NCI-H2196 treated with DMSO at 0.1 percent for 48 hours (cell line): ENCODE measurements around the gene MAN1A1.

Source experiments
- DNase-seq: peaks from one replicate; lab custom pipeline; 2025; ENCODE audit not compliant: unreplicated experiment; lab: John Stamatoyannopoulos, UW

Gene MAN1A1

DNA sequence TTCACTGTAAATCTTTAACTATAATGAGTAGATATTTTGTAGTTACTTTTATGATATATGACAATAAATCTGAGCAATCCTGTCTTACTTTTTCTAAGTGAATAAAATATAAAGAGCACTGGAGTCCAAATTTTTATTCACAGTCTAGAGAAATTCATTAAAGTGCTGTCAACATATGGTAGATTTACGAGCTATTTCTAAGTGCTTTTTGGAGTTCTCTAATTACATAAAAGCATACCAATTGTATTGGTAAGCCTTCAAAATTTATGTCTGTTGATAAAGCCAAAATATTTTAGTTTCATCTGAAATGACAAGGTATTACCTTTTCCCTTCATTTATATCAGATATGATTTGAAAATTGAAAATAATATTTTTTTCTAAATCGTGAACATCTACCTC is 75.4 kb downstream of the MAN1A1 start:
- DNase-seq = no peak

DNA sequence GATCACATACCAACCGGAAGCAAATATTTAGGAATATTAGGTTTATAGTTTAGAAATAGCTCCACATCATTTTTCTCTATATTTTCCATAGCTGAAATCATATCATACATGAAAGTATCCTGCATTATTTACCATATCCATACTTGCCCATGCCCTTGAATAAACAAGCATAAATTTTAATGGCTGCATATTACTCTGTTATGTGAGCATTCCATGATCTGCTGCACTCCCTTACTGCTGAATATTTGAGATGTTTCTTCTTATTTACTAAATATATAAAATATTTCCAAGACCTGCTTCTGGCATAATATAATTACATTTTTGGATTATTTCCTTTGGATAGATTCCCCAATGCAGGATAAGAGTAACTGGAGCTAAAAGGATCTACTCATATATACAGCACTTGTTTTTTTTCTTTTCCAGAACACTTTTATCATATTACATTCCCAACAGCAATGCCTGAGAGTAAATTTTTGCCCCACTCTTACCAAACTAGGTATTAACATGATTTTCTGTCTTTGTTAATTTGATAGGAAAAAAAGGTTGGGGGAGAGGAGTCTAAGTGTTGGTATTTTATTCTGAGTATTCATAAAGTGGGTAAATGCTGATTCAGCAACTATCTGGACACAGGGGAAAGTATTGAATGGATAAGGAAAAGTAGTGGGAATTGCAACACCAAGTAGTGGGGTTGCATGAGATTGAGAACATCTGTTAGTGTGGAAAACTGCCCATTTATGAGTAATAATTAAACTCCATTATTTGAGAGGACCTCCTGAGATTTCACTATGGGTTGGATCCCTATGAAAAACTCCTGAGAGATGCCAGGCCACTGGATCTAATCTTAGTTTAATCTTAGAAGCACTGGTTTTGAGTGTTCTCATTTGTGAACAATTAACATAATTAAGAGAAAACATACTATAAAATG is 76.0 kb downstream of the MAN1A1 start:
- no peak for DNase-seq

DNA sequence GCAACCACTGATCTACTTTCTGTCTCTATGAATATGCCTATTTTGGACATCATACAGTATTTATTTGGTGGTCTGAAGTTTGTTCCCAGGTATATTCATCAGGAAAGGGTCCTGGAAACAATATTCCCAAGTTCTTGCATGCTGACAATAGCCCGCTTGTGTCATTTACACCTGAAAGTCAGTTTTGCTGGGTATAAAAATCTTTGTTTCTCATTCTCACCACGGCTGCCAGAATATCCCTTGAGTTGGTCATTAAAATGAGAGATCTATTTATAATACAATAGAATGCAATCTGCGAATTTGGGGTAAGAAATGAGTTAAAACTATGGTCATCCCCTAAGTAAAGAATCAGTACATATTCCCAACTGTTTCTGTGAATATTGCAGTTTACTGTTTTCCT is 79.0 kb downstream of the MAN1A1 start:
- no peak for DNase-seq

DNA sequence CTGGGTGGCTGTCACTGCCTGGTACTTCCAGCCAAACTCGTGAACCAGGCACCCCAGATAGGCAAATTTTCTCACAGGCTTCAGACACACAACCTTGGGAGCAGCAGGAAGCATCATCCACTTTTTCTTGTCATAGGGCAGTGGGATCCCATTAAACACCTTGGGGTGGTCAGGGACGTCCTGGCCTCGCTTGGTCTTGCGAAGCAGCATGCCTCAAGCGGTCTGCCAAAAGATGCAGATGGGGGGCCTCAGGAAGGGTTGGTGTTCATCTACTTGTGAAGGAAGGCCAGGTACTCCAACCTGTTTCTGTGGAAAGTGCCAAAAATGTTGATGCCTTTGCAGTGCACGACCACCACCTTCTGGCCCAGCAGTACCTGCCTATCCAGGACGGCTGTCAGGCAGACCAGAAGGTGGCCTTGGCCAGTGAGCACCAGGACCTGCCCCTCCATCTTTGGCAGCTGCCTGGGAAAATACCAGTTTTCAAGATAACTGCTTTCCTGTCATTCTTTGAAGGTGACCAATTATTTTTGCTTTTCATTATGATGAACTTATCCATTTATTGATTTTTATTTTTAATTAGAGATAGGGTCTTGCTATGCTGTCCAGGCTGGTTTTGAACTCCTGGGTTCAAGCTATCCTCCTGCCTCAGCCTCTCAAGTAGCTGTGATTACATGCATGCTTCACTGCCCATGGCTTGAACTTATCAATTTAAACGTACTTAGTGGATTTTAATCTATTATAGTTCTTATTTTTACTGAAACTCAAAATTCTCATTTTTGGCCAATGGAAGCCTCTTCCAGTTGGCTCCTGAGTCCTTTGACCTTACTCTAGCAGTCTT is 80.1 kb downstream of the MAN1A1 start:
- DNase-seq = no peak

DNA sequence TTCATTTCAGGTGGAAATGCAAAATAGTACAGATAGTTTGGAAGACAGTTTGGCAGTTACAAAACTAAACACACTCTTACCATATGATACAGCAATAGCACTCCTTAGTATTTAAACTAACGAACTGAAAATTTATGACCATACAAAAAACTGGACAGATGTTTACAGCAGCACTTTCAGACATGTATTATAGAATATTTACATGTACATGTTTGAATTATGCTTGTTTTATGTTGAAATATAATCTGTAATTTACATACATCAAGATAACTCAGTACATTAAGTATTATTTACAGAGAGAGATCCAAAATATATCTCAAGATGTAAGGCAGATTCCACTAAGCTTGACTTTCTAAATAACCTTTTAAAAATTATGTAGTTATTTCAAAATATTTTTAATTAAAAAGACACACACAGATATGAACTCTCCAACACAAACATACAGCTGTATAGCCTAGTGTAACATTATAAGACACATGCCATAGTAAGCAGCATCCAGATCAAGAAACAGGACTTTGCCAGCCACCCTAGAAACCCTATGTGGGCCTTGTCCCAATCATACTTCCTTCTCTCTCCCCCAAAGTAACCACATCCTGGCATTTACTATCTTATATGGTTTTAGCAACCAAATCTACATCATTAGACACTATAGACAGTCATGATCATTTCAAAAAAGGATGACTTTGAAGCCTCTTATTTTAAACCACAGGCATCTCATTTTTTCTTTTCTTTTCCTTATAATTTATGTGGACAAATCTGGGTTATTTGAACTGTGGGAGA is 82.2 kb downstream of the MAN1A1 start:
- DNase-seq = no peak

DNA sequence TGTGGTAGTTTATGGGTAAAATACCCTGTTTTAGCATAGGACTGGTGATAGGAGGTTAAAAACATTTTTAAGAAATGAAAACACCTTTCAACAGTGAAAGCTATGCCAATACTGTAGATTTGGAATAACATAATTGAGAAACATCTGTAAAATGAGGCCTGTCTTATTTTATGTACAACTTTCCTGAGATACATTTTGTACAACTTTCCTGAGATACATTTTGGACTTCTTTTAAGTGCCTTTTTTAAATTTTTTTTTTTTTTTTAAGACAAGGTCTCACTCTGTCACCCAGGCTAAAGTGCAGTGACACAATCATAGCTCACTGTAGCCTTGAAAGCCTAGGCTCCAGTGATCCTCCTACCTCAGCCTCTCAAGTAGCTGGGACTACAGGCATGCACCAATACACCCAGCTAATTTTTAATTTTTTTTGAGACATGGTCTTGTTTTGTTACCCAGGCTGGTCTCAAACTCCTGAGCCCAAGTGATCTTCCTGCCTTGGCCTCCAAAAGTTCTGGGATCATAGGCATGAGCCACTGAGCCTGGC is 84.6 kb downstream of the MAN1A1 start:
- no peak for DNase-seq

DNA sequence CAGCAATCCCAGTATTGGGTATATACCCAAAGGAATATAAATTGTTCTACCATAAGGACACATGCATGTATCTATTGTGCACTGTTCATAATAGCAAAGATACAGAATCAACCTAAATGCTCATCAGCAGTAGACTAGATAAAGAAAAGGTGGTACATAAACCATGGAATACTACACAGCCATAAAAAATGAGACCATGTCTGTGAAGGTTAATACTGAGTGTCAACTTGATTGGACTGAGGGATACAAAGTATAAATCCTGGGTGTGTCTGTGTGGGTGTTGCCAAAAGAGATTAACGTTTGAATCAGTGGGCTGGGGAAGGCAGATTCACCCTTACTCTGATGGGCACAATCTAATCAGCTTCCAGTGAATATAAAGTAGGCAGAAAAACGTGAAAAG is 86.9 kb downstream of the MAN1A1 start:
- DNase-seq = no peak

DNA sequence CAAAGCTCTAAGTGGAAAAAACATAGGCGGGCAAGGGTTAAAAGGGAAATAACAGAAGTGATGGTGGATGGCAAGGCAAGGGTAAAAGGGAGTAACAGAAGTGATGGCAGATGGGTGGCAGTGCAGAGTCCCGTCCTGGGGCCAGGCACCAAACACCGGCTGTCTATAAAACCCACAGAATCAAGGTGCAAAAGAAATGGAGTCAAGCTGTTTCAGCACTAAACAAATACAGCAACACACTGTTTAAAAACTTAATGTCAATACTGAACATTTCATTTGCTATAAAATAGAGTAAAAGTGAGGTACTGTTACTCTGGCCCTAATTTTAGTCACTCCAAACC is 87.6 kb downstream of the MAN1A1 start:
- DNase-seq = no peak

DNA sequence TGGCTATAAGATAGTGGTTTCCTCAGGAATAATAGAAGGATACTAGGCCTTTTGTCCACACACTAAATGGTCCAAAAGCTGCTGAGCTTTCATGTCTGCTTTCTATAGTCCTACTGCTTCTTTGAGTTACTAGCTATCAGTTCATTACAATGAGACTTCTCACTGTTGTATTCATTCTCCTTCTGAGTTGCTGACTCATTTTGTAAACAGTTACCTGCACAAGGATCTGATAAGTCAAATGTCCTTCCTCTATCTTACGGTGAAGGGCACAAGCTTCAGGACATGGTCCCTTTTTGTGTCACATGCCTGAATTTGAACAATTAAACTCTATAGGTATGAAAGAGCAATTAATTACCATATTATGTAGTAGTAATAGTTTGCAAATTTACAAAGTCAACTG is 90.5 kb downstream of the MAN1A1 start:
- DNase-seq = no peak

DNA sequence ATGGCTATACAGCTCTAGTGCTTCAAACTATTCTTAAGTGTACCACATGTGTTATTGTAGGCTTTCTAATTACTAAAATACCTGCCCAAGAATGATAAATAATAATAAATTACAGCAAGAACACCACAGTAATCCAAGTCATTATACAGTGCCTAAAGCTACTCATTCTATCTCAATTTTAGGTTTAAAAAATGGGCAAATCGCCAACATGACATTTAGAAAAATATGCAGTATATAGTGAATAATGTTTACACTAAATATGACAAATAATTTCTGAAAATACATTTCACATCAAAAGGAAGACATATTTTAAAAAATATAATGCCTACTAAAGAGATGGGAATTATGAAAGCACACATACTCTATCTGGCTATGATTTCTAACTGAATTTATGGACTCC is 91.8 kb downstream of the MAN1A1 start:
- no peak for DNase-seq

DNA sequence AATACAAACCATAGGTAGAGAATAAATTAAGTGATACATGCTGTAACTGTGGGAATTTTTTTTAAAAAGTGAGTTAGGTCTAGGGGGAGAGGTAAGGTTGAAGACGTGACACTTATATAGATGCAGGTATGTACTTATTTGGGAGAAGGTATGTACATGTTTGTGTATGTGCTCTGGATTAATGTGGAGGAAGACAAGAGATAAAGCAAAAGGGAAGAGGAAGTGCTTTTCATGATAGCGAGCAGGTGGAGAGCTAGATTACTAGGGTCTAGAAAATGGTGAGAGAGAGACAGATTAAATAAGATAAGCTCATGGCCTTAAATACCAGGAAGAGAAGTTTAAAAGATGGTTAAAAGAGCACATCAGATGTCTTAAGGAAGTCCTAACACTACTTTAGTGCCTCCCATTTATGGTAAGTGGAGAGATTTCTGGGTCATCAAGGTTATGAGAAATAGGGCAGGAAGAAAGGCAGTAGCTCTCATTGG is 92.5 kb downstream of the MAN1A1 start:
- no peak for DNase-seq

DNA sequence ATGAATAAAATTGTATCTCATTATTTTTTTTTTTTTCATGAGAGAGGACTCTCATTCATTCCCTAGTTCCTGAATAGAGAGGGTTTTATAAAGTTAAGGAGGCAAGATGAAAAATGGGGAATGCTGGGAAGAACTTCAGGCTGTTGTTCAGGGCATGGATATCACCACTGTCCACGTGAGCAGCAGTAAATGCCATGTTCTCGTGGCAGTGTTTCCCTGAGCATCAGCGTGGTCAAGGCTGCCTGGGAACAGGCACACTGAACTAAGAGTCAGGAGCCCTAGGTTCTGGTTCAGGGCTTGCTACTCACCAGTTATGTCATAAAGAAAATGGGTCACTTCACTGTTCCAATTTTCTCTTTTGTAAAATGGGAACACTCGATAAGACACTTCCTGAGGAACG is 93.2 kb downstream of the MAN1A1 start:
- no peak for DNase-seq

DNA sequence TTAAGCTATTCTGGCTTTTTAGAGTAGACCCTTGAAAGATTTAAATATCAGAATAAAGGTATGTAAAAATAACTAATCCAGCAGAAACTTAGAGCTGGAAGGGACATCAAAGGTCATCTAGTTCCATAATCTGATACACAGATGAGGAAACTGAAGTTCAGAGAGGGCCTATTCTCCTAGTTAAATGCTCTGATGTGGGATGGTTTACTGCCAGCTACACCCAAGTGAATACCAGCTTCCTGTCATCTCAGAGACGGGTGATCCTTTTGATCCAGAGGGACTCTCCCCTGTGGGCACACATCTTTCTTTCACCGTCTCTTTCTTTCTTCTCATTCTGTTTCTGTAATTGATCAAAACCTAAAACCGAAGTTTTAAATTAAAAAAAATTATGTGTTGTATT is 94.1 kb downstream of the MAN1A1 start:
- no peak for DNase-seq

DNA sequence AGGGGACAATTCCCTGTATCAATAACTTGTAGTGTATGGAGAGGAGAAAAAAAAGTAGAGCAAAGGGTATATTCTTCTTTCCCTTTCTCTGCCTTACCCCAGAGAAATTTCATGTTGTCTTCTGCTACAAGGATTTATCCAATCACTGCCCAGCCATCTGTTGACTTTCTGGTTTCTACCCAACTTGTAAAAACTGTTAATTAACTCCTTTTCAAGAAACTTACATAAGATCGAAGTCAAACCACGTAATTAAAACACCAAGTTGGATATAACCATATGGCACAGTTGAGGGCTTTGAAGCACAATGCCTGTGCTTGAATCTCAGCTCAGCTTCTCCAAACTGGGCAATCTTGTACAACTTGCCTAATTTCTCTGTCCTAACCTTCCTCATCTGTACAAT is 99.5 kb downstream of the MAN1A1 start:
- DNase-seq = no peak

DNA sequence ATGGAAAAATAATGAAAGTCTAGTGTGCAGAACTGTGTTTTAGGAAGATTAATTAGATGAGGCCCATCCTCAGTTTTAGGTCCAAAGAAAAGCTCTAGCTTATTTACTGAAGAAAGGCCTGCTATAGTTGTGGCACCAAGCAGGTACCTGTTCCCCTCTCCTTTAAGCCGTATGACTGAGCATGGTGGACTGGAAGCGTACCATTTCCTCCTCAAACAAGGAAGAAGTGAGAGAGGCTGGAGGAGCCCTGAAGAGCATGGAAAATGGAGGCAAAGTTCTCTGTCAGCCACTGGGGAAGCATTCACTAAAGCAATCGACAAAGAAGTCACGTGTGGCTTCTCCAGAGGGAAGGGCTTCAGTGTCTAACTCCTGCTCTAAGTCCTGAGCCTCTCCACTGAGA is 100.2 kb downstream of the MAN1A1 start:
- no peak for DNase-seq

DNA sequence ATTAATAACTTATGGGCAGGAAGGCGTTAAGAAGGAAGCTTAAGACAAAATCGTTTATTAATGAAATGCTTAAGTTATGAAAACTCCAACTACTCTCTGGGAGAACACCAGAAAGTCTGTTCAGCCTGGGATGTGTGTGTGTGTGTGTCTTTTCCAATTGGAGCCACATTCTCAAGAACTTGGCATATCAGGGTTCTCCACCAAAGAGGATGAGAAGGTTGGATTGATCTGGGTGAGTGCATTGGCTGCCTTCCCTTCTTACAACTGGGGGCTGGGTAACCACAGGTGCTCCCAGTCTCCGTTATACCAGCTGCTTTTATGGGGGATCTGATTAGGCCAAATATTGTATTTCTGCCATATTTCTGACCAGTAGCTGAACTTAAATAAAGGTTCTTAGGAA is 102.1 kb downstream of the MAN1A1 start:
- no peak for DNase-seq

DNA sequence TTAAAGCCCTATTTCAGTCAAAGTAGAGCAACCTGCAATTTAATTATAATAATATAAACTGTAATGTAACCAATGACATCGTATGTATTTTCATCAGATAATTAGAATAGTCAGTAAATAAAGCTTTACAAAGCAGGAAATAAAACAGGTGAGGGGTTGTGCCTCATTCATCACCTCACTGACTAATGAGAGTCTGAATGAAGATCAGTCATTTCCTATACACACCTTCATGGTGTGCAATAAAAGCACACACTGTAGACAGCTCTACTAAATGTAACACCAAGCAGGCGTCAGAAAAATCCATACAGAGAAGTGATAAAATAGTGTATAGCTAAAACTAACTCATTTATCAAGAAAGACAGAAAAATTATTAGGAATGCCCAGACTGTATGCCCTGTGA is 105.9 kb downstream of the MAN1A1 start:
- DNase-seq = no peak

DNA sequence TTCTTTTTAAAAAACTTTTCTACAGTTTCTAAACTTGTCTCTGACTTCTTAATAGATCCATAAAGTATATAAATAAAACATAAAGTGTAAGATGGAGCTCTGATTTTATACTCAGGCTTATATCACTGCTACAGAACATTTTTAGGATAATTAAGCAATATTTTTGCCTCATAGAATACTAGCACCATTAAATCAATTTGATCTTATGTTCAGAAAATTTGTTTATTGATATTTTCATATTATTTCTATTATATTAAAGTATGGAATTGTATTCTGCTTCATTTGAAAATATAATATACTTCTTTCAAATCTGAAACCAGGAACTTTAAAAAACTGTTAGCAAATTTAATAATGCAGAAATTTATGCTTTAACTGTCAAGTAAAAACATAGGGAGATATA is 106.5 kb downstream of the MAN1A1 start:
- no peak for DNase-seq

DNA sequence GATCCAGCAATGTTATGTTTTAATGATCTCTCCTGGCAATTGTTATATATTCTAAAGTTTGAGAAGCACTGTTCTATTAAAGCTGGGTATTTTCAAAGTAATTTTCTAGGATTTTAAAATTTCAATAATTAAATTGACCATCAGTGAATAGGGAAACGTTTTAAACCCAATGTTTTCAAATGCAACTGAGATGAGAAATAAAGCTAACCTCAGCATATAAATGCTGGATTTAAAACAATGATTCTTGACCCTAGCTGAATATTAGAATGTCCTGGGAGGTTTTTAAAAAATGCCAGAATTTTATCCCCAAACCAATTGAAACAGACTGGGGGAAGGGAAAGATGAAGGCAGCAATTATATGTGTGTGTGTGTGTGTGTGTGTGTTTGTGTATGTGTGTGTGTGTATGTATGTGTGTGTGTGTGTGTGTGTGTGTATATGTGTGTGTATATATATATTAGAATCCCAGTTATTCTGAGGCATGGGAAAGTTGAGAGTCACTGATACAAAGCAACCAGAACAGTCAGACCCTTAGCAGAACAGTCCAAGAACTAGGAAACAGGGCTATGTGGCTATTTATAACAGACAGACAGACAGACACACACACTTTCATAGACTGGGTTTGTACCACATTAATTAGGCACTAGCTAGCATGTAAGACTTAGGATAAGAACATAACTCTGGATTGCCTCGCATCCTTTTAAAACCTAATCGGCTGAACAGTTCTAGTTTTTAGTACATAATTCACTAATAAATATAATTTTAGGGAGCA is 107.8 kb downstream of the MAN1A1 start:
- DNase-seq = no peak

DNA sequence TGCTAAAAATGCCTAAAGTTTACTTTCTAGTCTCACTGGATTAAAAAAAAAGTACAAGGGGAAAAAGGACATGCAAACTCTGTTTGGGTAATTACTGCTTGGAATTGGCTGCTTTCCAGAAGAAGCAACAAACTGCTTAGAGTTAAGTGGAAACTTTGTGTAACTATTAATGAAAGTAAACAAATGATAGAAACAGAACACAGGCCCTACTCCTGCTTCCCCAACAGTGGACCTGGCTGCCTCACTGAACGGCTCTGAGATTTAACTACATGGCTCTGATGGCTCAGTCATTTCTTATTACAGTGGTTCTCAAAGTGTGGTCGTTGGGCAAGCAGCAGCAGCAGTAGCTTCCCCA is 108.5 kb downstream of the MAN1A1 start:
- DNase-seq = no peak
